ENCODE results near the gene FHIT. TPM values are rescaled to one million over a fixed set of nuclear protein-coding genes. Genes with fewer than 3 reads are reported as not detected.

FHIT gene
- total and polyA plus RNA-seq, 4 donors, result 2.1 to 14.7 (median 6.6) TPM

DNA sequence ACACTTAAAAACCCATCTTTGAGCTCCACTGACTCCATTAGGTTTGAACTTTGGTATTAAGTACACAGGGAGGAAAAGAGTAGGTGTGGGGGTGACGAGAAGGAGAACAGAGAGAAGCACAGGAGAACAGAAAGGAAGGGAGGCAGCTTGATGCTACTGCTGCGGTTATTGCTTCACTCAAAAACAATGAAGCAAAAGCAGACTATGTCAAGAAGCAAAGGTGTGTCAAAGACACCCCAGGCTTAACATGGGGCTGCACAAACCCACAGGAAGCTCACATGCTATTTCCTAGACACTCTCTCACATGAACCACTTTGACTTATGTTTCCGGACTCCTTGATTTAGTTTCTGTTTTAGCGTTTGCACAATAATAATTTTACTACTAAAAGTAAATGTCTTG lies 1240.5 kb downstream of the FHIT start:
- no peak overlapping the region for H3K4me3 ChIP-seq (ENCODE audit: low read depth in 1 of 3, low read length in 3 of 3)
- H3K4me1 ChIP-seq (ENCODE audit: control insufficient read depth in 4 of 4, insufficient read depth in 4 of 4, low read length in 3 of 4), result no peaks in the 10 kb centered on the region
- H3K27ac ChIP-seq (ENCODE audit: low read depth in 1 of 2, low read length in 2 of 2), result no peak overlapping the region
- no peak for TF ChIP-seq TAF1 (conservative IDR thresholded peaks at IDR 0.05)
- TF ChIP-seq FOXA2 (IDR thresholded peaks at IDR 0.05), result no peak
- no peak for TF ChIP-seq NR2F2 (IDR thresholded peaks at IDR 0.05)
- no peak for TF ChIP-seq RXRA (IDR thresholded peaks at IDR 0.05)
- TF ChIP-seq EGR1 (IDR thresholded peaks at IDR 0.05; ENCODE audit: low read depth in 2 of 2), result no peak
- TF ChIP-seq GABPA (IDR thresholded peaks at IDR 0.05 in 1 of 2, conservative IDR thresholded peaks at IDR 0.05 in 1 of 2), result no peak
- H3K9me3 ChIP-seq (ENCODE audit: control insufficient read depth in 4 of 4, low read length in 3 of 4), result no peaks in the 10 kb centered on the region
- no peaks in the 10 kb centered on the region for H3K27me3 ChIP-seq (ENCODE audit: control insufficient read depth in 4 of 4, insufficient read depth in 4 of 4, low read length in 3 of 4)
- no peak overlapping the region for H3K9ac ChIP-seq (ENCODE audit: low read depth in 1 of 2, low read length in 2 of 2)
- no peaks in the 10 kb centered on the region for H3K36me3 ChIP-seq (ENCODE audit: control insufficient read depth in 4 of 4, insufficient read depth in 3 of 4, low read depth in 1 of 4, low read length in 3 of 4)
- DNase-seq (ENCODE audit: low spot score), result no peak
- 75% methylated on average over 4 of the region's 4 CpGs for WGBS

DNA sequence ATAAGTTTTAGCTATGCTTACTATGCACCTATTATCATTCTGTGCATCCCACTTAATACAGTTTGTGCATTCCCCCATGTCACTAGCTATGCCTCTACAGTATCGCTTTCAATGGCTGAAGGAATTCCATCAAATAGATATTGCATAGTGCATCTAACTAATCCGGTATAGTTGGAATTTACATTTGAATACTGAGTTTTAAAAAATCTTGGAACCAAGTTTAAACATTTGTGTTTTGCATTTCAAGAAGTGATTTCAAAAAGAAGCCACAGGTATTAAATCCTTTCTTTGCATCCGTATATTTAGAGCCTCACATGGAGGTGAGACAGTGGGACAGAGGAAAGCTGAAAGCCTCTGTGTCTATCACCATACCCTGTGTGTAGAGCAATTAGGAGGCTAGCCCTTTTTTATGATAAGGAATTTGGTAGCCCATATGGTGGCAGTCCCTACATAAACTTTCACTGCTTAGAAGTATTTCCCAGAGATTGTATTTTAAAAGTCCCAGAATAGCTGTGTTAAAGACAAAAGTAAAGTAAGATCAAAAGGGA lies 1241.2 kb downstream of the FHIT start:
- TF ChIP-seq FOXA1 (IDR thresholded peaks at IDR 0.05), result no peak
- TF ChIP-seq, protein P1, sequence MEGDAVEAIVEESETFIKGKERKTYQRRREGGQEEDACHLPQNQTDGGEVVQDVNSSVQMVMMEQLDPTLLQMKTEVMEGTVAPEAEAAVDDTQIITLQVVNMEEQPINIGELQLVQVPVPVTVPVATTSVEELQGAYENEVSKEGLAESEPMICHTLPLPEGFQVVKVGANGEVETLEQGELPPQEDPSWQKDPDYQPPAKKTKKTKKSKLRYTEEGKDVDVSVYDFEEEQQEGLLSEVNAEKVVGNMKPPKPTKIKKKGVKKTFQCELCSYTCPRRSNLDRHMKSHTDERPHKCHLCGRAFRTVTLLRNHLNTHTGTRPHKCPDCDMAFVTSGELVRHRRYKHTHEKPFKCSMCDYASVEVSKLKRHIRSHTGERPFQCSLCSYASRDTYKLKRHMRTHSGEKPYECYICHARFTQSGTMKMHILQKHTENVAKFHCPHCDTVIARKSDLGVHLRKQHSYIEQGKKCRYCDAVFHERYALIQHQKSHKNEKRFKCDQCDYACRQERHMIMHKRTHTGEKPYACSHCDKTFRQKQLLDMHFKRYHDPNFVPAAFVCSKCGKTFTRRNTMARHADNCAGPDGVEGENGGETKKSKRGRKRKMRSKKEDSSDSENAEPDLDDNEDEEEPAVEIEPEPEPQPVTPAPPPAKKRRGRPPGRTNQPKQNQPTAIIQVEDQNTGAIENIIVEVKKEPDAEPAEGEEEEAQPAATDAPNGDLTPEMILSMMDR (IDR thresholded peaks at IDR 0.05; ENCODE audit: low read depth, low read length, missing input control), result no peak
- TF ChIP-seq, protein P2, sequence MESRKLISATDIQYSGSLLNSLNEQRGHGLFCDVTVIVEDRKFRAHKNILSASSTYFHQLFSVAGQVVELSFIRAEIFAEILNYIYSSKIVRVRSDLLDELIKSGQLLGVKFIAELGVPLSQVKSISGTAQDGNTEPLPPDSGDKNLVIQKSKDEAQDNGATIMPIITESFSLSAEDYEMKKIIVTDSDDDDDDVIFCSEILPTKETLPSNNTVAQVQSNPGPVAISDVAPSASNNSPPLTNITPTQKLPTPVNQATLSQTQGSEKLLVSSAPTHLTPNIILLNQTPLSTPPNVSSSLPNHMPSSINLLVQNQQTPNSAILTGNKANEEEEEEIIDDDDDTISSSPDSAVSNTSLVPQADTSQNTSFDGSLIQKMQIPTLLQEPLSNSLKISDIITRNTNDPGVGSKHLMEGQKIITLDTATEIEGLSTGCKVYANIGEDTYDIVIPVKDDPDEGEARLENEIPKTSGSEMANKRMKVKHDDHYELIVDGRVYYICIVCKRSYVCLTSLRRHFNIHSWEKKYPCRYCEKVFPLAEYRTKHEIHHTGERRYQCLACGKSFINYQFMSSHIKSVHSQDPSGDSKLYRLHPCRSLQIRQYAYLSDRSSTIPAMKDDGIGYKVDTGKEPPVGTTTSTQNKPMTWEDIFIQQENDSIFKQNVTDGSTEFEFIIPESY (IDR thresholded peaks at IDR 0.05), result no peak
- TF ChIP-seq TAF1 (conservative IDR thresholded peaks at IDR 0.05), result no peak
- TF ChIP-seq RAD21 (IDR thresholded peaks at IDR 0.05), result no peak
- TF ChIP-seq RXRA (IDR thresholded peaks at IDR 0.05), result no peak
- TF ChIP-seq, protein P3, sequence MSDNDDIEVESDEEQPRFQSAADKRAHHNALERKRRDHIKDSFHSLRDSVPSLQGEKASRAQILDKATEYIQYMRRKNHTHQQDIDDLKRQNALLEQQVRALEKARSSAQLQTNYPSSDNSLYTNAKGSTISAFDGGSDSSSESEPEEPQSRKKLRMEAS (IDR thresholded peaks at IDR 0.05), result no peak
- no peak for TF ChIP-seq SP1 (IDR thresholded peaks at IDR 0.05)
- TF ChIP-seq, protein P4, sequence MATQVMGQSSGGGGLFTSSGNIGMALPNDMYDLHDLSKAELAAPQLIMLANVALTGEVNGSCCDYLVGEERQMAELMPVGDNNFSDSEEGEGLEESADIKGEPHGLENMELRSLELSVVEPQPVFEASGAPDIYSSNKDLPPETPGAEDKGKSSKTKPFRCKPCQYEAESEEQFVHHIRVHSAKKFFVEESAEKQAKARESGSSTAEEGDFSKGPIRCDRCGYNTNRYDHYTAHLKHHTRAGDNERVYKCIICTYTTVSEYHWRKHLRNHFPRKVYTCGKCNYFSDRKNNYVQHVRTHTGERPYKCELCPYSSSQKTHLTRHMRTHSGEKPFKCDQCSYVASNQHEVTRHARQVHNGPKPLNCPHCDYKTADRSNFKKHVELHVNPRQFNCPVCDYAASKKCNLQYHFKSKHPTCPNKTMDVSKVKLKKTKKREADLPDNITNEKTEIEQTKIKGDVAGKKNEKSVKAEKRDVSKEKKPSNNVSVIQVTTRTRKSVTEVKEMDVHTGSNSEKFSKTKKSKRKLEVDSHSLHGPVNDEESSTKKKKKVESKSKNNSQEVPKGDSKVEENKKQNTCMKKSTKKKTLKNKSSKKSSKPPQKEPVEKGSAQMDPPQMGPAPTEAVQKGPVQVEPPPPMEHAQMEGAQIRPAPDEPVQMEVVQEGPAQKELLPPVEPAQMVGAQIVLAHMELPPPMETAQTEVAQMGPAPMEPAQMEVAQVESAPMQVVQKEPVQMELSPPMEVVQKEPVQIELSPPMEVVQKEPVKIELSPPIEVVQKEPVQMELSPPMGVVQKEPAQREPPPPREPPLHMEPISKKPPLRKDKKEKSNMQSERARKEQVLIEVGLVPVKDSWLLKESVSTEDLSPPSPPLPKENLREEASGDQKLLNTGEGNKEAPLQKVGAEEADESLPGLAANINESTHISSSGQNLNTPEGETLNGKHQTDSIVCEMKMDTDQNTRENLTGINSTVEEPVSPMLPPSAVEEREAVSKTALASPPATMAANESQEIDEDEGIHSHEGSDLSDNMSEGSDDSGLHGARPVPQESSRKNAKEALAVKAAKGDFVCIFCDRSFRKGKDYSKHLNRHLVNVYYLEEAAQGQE (IDR thresholded peaks at IDR 0.05), result no peak
- no peak for TF ChIP-seq HNF4A (conservative IDR thresholded peaks at IDR 0.05)
- TF ChIP-seq EGR1 (IDR thresholded peaks at IDR 0.05; ENCODE audit: low read depth in 2 of 2), result no peak
- no peak for TF ChIP-seq JUND (IDR thresholded peaks at IDR 0.05)
- TF ChIP-seq NR2F2 (IDR thresholded peaks at IDR 0.05), result no peak
- no peak for TF ChIP-seq HNF4G (IDR thresholded peaks at IDR 0.05)
- no peak overlapping the region for H3K27ac ChIP-seq (ENCODE audit: low read depth in 1 of 2, low read length in 2 of 2)
- H3K36me3 ChIP-seq (ENCODE audit: control insufficient read depth in 4 of 4, insufficient read depth in 3 of 4, low read depth in 1 of 4, low read length in 3 of 4), result no peaks in the 10 kb centered on the region
- DNase-seq (ENCODE audit: low spot score), result no peak
- H3K4me1 ChIP-seq (ENCODE audit: control insufficient read depth in 4 of 4, insufficient read depth in 4 of 4, low read length in 3 of 4), result no peaks in the 10 kb centered on the region
- no peak overlapping the region for H3K9ac ChIP-seq (ENCODE audit: low read depth in 1 of 2, low read length in 2 of 2)
- WGBS, result 94% methylated on average over 3 of the region's 3 CpGs
- H3K4me3 ChIP-seq (ENCODE audit: low read depth in 1 of 3, low read length in 3 of 3), result no peak overlapping the region
- H3K9me3 ChIP-seq (ENCODE audit: control insufficient read depth in 4 of 4, low read length in 3 of 4), result no peaks in the 10 kb centered on the region
- no peaks in the 10 kb centered on the region for H3K27me3 ChIP-seq (ENCODE audit: control insufficient read depth in 4 of 4, insufficient read depth in 4 of 4, low read length in 3 of 4)

All from liver (tissue), 9 donors.